Activated T-cell treated with anti-CD3 and anti-CD28 coated beads, Interleukin-2, amount 50 U/mL, for 72 hours (primary cell): ENCODE measurements around the gene XRCC6. TPM values are rescaled to one million over a fixed set of nuclear protein-coding genes. Genes with fewer than 3 reads are reported as not detected.
A peak's percentile ranks its signal among the peaks of the same experiment; 100 is the strongest.
"Not testable (repeated sequence)": the region's sequence is repeated elsewhere in the genome, so short reads cannot be mapped to it uniquely, and the experiment has no call there.

ENCODE experiments used
- ATAC-seq, 2 donors: fragments of 150-1000 bp; cut with Tn5 transposase; replicated peaks in 1 of 2; 2 replicates each; pipeline ENCODE4 v1.10.0; 2021; ENCODE audit warnings: moderate library complexity in 2 of 2, mild to moderate bottlenecking in 1 of 2
- DNase-seq, 2 donors: peaks; one replicate each; pipeline ENCODE4 v3.0.0; 2021 to 2022; ENCODE audit warnings: mixed read lengths in 1 of 2
- H3K27ac Mint-ChIP-seq: one replicate; pipeline ENCODE4 v1.8.0; 2022; ENCODE audit warnings: mild to moderate bottlenecking, moderate library complexity, mixed read lengths
- H3K27me3 Mint-ChIP-seq: one replicate; pipeline ENCODE4 v1.8.0; 2022; ENCODE audit warnings: low read depth, mixed read lengths
- H3K36me3 Mint-ChIP-seq, 2 donors: one replicate each; pipeline ENCODE4 v1.8.0; 2022; ENCODE audit warnings: mixed read lengths in 2 of 2, mild to moderate bottlenecking in 1 of 2; ENCODE audit not compliant: insufficient read depth in 2 of 2
- H3K4me1 Mint-ChIP-seq: one replicate; pipeline ENCODE4 v1.8.0; 2022; ENCODE audit warnings: low read depth, mixed read lengths
- H3K4me3 Mint-ChIP-seq, 2 donors: one replicate each; pipeline ENCODE4 v1.8.0; 2022; ENCODE audit warnings: mild to moderate bottlenecking in 2 of 2, mixed read lengths in 2 of 2, moderate library complexity in 2 of 2
- H3K9me3 Mint-ChIP-seq, 2 donors: one replicate each; pipeline ENCODE4 v1.8.0; 2022; ENCODE audit warnings: mixed read lengths in 2 of 2
- total RNA-seq, 2 donors: library from RNA; stranded (reverse); gene quantifications; one replicate each; pipeline ENCODE4 v1.2.3, GENCODE V29; 2022

The XRCC6 gene
- total RNA-seq, 2 donors from 2014 or later: 271 to 315 TPM

GRCh38 chr22:41612603-41613306 is 8.3 kb upstream of the XRCC6 start:
- Mint-ChIP-seq H3K27ac (no peak overlapping the region), H3K27me3 (no peaks in the 10 kb centered on the region), H3K4me3 (no peak overlapping the region), H3K36me3 (peaks cover 0 to 5% of the 10 kb centered on the region in 2 donors), H3K9me3 (no peaks in the 10 kb centered on the region), H3K4me1 (peaks cover 18% of the 10 kb centered on the region)
- no peak for ATAC-seq
- no peak for DNase-seq

GRCh38 chr22:41613456-41613855 is 7.6 kb upstream of the XRCC6 start:
- H3K4me1 Mint-ChIP-seq: peaks cover 21% of the 10 kb centered on the region
- H3K36me3 Mint-ChIP-seq: peaks cover 0 to 3% of the 10 kb centered on the region in 2 donors
- H3K4me3 Mint-ChIP-seq: no peak overlapping the region
- H3K27me3 Mint-ChIP-seq: no peaks in the 10 kb centered on the region
- DNase-seq: no peak
- H3K27ac Mint-ChIP-seq: no peak overlapping the region
- H3K9me3 Mint-ChIP-seq: no peaks in the 10 kb centered on the region
- no peak for ATAC-seq

- H3K36me3 Mint-ChIP-seq: peaks cover 7 to 14% of the 10 kb centered on the region in 2 donors
Observed at GRCh38 chr22:41619979-41620588, 1.0 kb upstream of the XRCC6 start.

GRCh38 chr22:41620589-41621098 is 451 bp upstream of the XRCC6 start, which contains the start of gene DESI1:
Gene DESI1, minus strand, starts transcription at chr22:41621043. Its CDS starts 204 bp downstream, at chr22:41620839.
- no peak for DNase-seq
- Mint-ChIP-seq H3K27me3 (no peaks in the 10 kb centered on the region), H3K9me3 (no peaks in the 10 kb centered on the region), H3K27ac (peak within 1 kb of the TSS; percentile 97), H3K36me3 (peaks cover 7 to 16% of the 10 kb centered on the region in 2 donors), H3K4me1 (peaks cover 55% of the 10 kb centered on the region), H3K4me3 (peak within 1 kb of the TSS; percentile 95 to 99)
- ATAC-seq: peak; percentile 46 to 86

More at GRCh38 chr22:41619979-41620588, 1.0 kb upstream of the XRCC6 start:
- H3K27ac Mint-ChIP-seq: peak overlapping the region; percentile 96
- ATAC-seq: peak; percentile 18 to 32
- H3K9me3 Mint-ChIP-seq: no peaks in the 10 kb centered on the region
- peak; percentile 56 to 60 for DNase-seq
- no peaks in the 10 kb centered on the region for H3K27me3 Mint-ChIP-seq
- H3K4me1 Mint-ChIP-seq: peaks cover 55% of the 10 kb centered on the region
- H3K4me3 Mint-ChIP-seq: peak overlapping the region; percentile 95 to 99

GRCh38 chr22:41621911-41622179 is 750 bp downstream of the XRCC6 start:
- Mint-ChIP-seq H3K27ac (peak overlapping the region; percentile 97), H3K27me3 (no peaks in the 10 kb centered on the region), H3K9me3 (no peaks in the 10 kb centered on the region), H3K36me3 (peaks cover 7 to 17% of the 10 kb centered on the region in 2 donors), H3K4me3 (peak overlapping the region; percentile 95 to 99), H3K4me1 (peaks cover 52% of the 10 kb centered on the region)
- DNase-seq (no peak), ATAC-seq (no peak)

GRCh38 chr22:41625577-41625976 is 4.5 kb downstream of the XRCC6 start:
- no peak for DNase-seq
- H3K36me3 Mint-ChIP-seq: peaks cover 11 to 42% of the 10 kb centered on the region in 2 donors
- no peak overlapping the region for H3K27ac Mint-ChIP-seq
- no peak overlapping the region for H3K4me3 Mint-ChIP-seq
- no peak for ATAC-seq
- no peaks in the 10 kb centered on the region for H3K27me3 Mint-ChIP-seq
- peaks cover 26% of the 10 kb centered on the region for H3K4me1 Mint-ChIP-seq
- no peaks in the 10 kb centered on the region for H3K9me3 Mint-ChIP-seq

GRCh38 chr22:41631115-41631514 is 10.0 kb downstream of the XRCC6 start:
- ATAC-seq, H3K4me1 Mint-ChIP-seq, DNase-seq, H3K27ac Mint-ChIP-seq, H3K27me3 Mint-ChIP-seq, H3K4me3 Mint-ChIP-seq, H3K9me3 Mint-ChIP-seq: not testable (repeated sequence)
- H3K36me3 Mint-ChIP-seq: peaks cover 5 to 39% of the 10 kb centered on the region in 2 donors

GRCh38 chr22:41631615-41632014 is 10.5 kb downstream of the XRCC6 start:
- ATAC-seq, H3K9me3 Mint-ChIP-seq, H3K27me3 Mint-ChIP-seq, H3K27ac Mint-ChIP-seq, H3K4me1 Mint-ChIP-seq, H3K4me3 Mint-ChIP-seq, DNase-seq: not testable (repeated sequence)
- H3K36me3 Mint-ChIP-seq: peaks cover 9 to 43% of the 10 kb centered on the region in 2 donors

- H3K27me3 Mint-ChIP-seq, DNase-seq, ATAC-seq, H3K9me3 Mint-ChIP-seq, H3K27ac Mint-ChIP-seq, H3K4me1 Mint-ChIP-seq, H3K4me3 Mint-ChIP-seq: not testable (repeated sequence)
- H3K36me3 Mint-ChIP-seq: peaks cover 4 to 30% of the 10 kb centered on the region in 2 donors
Observed at GRCh38 chr22:41634610-41635009, 13.5 kb downstream of the XRCC6 start.

GRCh38 chr22:41636467-41636866 is 15.4 kb downstream of the XRCC6 start:
- H3K4me3 Mint-ChIP-seq: no peak overlapping the region
- no peaks in the 10 kb centered on the region for H3K27me3 Mint-ChIP-seq
- H3K9me3 Mint-ChIP-seq: no peaks in the 10 kb centered on the region
- peaks cover 8 to 41% of the 10 kb centered on the region in 2 donors for H3K36me3 Mint-ChIP-seq
- no peak overlapping the region for H3K27ac Mint-ChIP-seq
- DNase-seq (no peak), ATAC-seq (no peak)
- no peaks in the 10 kb centered on the region for H3K4me1 Mint-ChIP-seq

GRCh38 chr22:41637623-41638022 is 16.5 kb downstream of the XRCC6 start:
- not testable (repeated sequence) for ATAC-seq, H3K27me3 Mint-ChIP-seq, H3K4me1 Mint-ChIP-seq, H3K4me3 Mint-ChIP-seq, H3K27ac Mint-ChIP-seq, H3K9me3 Mint-ChIP-seq, DNase-seq
- H3K36me3 Mint-ChIP-seq: peaks cover 11 to 47% of the 10 kb centered on the region in 2 donors

- Mint-ChIP-seq H3K9me3 (no peaks in the 10 kb centered on the region), H3K36me3 (peaks cover 11 to 47% of the 10 kb centered on the region in 2 donors)
- no peak for ATAC-seq
Observed at GRCh38 chr22:41638124-41638523, 17.0 kb downstream of the XRCC6 start.

GRCh38 chr22:41638748-41639147 is 17.7 kb downstream of the XRCC6 start:
- Mint-ChIP-seq H3K36me3 (peaks cover 11 to 43% of the 10 kb centered on the region in 2 donors), H3K27ac (no peak overlapping the region), H3K4me3 (no peak overlapping the region), H3K27me3 (no peaks in the 10 kb centered on the region), H3K4me1 (peaks cover 5% of the 10 kb centered on the region), H3K9me3 (no peaks in the 10 kb centered on the region)
- no peak for DNase-seq
- ATAC-seq: no peak

More at GRCh38 chr22:41638124-41638523, 17.0 kb downstream of the XRCC6 start:
- Mint-ChIP-seq H3K27me3 (no peaks in the 10 kb centered on the region), H3K4me1 (peaks cover 5% of the 10 kb centered on the region), H3K4me3 (no peak overlapping the region), H3K27ac (no peak overlapping the region)
- no peak for DNase-seq
